Left kidney (tissue), 2 donors: Measurements from ENCODE around the gene DSTYK. TPM values are rescaled to one million over a fixed set of nuclear protein-coding genes. Genes with fewer than 3 reads are reported as not detected.
A peak's percentile ranks its signal among the peaks of the same experiment; 100 is the strongest.
"Not testable (repeated sequence)": the region's sequence is repeated elsewhere in the genome, so short reads cannot be mapped to it uniquely, and the experiment has no call there.

Experiments used
- DNase-seq: peaks from one replicate; pipeline ENCODE4 v3.0.0-alpha.2; 2013
- polyA plus RNA-seq: library from polyadenylated mRNA; unstranded; fragments of 120-200 nt; gene quantifications from one replicate; pipeline ENCODE4 v1.2.1, GENCODE V29; 2013; ENCODE audit not compliant: insufficient read length

Gene DSTYK
- polyA plus RNA-seq, 1 donor = 21.0 TPM

- no peak for DNase-seq
Measured at GRCh38 chr1:205243350-205244191, 32.1 kb upstream of the DSTYK start.

GRCh38 chr1:205241366-205242030 is 30.0 kb upstream of the DSTYK start:
- no peak for DNase-seq

- no peak for DNase-seq
Measured at GRCh38 chr1:205240569-205240968, 29.1 kb upstream of the DSTYK start.

GRCh38 chr1:205240118-205240517 is 28.6 kb upstream of the DSTYK start:
- DNase-seq = no peak

GRCh38 chr1:205239078-205239477 is 27.6 kb upstream of the DSTYK start:
- DNase-seq = no peak

GRCh38 chr1:205237526-205238484 is 26.3 kb upstream of the DSTYK start:
- no peak for DNase-seq

GRCh38 chr1:205236951-205237475 is 25.5 kb upstream of the DSTYK start:
- no peak for DNase-seq

GRCh38 chr1:205236526-205236925 is 25.0 kb upstream of the DSTYK start:
- DNase-seq = no peak

GRCh38 chr1:205235951-205236350 is 24.4 kb upstream of the DSTYK start:
- DNase-seq = no peak

- DNase-seq = not testable (repeated sequence)
Measured at GRCh38 chr1:205233986-205234385, 22.5 kb upstream of the DSTYK start.

- DNase-seq = no peak
Measured at GRCh38 chr1:205232945-205233397, 21.5 kb upstream of the DSTYK start.

GRCh38 chr1:205232127-205232820 is 20.8 kb upstream of the DSTYK start:
- DNase-seq = no peak

GRCh38 chr1:205230982-205231381 is 19.5 kb upstream of the DSTYK start:
- no peak for DNase-seq

- DNase-seq = no peak
Measured at GRCh38 chr1:205229916-205230700, 18.6 kb upstream of the DSTYK start.

- DNase-seq = no peak
Measured at GRCh38 chr1:205229399-205229871, 17.9 kb upstream of the DSTYK start.

- no peak for DNase-seq
Measured at GRCh38 chr1:205228093-205228521, 16.6 kb upstream of the DSTYK start.

- DNase-seq = peak; percentile 91
Measured at GRCh38 chr1:205227584-205228013, 16.1 kb upstream of the DSTYK start, which contains the start of gene TMCC2. TMCC2 (plus strand) TSS chr1:205227946; CDS start chr1:205228565, 619 bp downstream.

GRCh38 chr1:205226868-205227583 is 15.5 kb upstream of the DSTYK start:
- no peak for DNase-seq
